HG03095 (cell line): Measurements from ENCODE around the gene FAM193B.
A peak's percentile ranks its signal among the peaks of the same experiment; 100 is the strongest.

ENCODE experiments used
- ATAC-seq: cut with Tn5 transposase; IDR thresholded peaks from one replicate; pipeline ENCODE4 v1.9.1; 2021; ENCODE audit warnings: moderate library complexity; ENCODE audit not compliant: unreplicated experiment

FAM193B gene

GRCh38 chr5:177501874-177502678 is 52.3 kb downstream of the FAM193B start:
- ATAC-seq = no peak

- no peak for ATAC-seq
Observed at GRCh38 chr5:177500685-177501522, 53.5 kb downstream of the FAM193B start.

- ATAC-seq = no peak
Observed at GRCh38 chr5:177499842-177500241, 54.5 kb downstream of the FAM193B start.

- no peak for ATAC-seq
Observed at GRCh38 chr5:177498013-177498787, 56.2 kb downstream of the FAM193B start.

GRCh38 chr5:177497292-177498012 is 56.9 kb downstream of the FAM193B start, which contains the start of gene PDLIM7:
PDLIM7 (minus strand) TSS chr5:177497604; CDS start chr5:177496512, 1,092 bp downstream.
- peak; percentile 70 for ATAC-seq

- ATAC-seq = no peak
Observed at GRCh38 chr5:177496727-177497291, 57.6 kb downstream of the FAM193B start.

GRCh38 chr5:177496070-177496726 is 58.2 kb downstream of the FAM193B start:
- no peak for ATAC-seq

- no peak for ATAC-seq
Observed at GRCh38 chr5:177495243-177496060, 58.9 kb downstream of the FAM193B start.

- ATAC-seq = no peak
Observed at GRCh38 chr5:177494346-177495195, 59.8 kb downstream of the FAM193B start.

- no peak for ATAC-seq
Observed at GRCh38 chr5:177493795-177494345, 60.5 kb downstream of the FAM193B start.

- ATAC-seq = no peak
Observed at GRCh38 chr5:177492841-177493240, 61.5 kb downstream of the FAM193B start.

- ATAC-seq = no peak
Observed at GRCh38 chr5:177491983-177492746, 62.2 kb downstream of the FAM193B start.

- ATAC-seq = no peak
Observed at GRCh38 chr5:177491429-177491945, 62.9 kb downstream of the FAM193B start.

GRCh38 chr5:177490992-177491391 is 63.4 kb downstream of the FAM193B start:
- ATAC-seq = no peak

- no peak for ATAC-seq
Observed at GRCh38 chr5:177490311-177490991, 63.9 kb downstream of the FAM193B start.

GRCh38 chr5:177489119-177489716 is 65.1 kb downstream of the FAM193B start:
- no peak for ATAC-seq
